ENCODE results near the gene SKP1. TPM values are rescaled to one million over a fixed set of nuclear protein-coding genes. Genes with fewer than 3 reads are reported as not detected.

SKP1 gene
- total RNA-seq, 3 donors from 2014 or later = 241 to 316 (median 281) TPM

- intact Hi-C loops (cut with DNase I, micrococcal nuclease) = no loop called here
- no peak for DNase-seq
- no peak for ATAC-seq
- H3K4me1 ChIP-seq (ENCODE audit: low read depth) = no peaks in the 10 kb centered on the region
- no peaks in the 10 kb centered on the region for H3K36me3 ChIP-seq (ENCODE audit: low read depth)
- H3K4me3 ChIP-seq = no peak overlapping the region
- no peaks in the 10 kb centered on the region for H3K9me3 ChIP-seq
- TF ChIP-seq CTCF (IDR thresholded peaks at IDR 0.05) = no peak
These were observed 25.0 kb downstream of the SKP1 start for GRCh38 chr5:134151723-134152122.

- Histone ChIP-seq H3K4me1 (ENCODE audit: low read depth) (no peaks in the 10 kb centered on the region), H3K4me3 (no peak overlapping the region), H3K36me3 (ENCODE audit: low read depth) (no peaks in the 10 kb centered on the region), H3K9me3 (no peaks in the 10 kb centered on the region)
- intact Hi-C loops (cut with DNase I, micrococcal nuclease) = loop anchor here (10.0 kb wide), 1 partner anchor 105 kb away; no protein-coding TSS in a partner anchor
- DNase-seq (no peak), ATAC-seq (no peak)
- no peak for TF ChIP-seq CTCF (IDR thresholded peaks at IDR 0.05)
These were observed 27.0 kb downstream of the SKP1 start for GRCh38 chr5:134149571-134150303.

GRCh38 chr5:134148986-134149539, 27.7 kb downstream of the SKP1 start:
- no peak for DNase-seq
- no peak overlapping the region for H3K4me3 ChIP-seq
- intact Hi-C loops (cut with DNase I, micrococcal nuclease) = loop anchor here (10.0 kb wide), 1 partner anchor 104 kb away; no protein-coding TSS in a partner anchor
- no peaks in the 10 kb centered on the region for H3K9me3 ChIP-seq
- H3K4me1 ChIP-seq (ENCODE audit: low read depth) = no peaks in the 10 kb centered on the region
- no peak for TF ChIP-seq CTCF (IDR thresholded peaks at IDR 0.05)
- no peaks in the 10 kb centered on the region for H3K36me3 ChIP-seq (ENCODE audit: low read depth)
- ATAC-seq = no peak

- intact Hi-C loops (cut with DNase I, micrococcal nuclease) = loop anchor here (10.0 kb wide), 1 partner anchor 104 kb away; no protein-coding TSS in a partner anchor
- H3K4me3 ChIP-seq = no peak overlapping the region
- H3K9me3 ChIP-seq = no peaks in the 10 kb centered on the region
- TF ChIP-seq CTCF (IDR thresholded peaks at IDR 0.05) = no peak
- no peak for ATAC-seq
- no peaks in the 10 kb centered on the region for H3K4me1 ChIP-seq (ENCODE audit: low read depth)
- DNase-seq = no peak
- H3K36me3 ChIP-seq (ENCODE audit: low read depth) = no peaks in the 10 kb centered on the region
These were observed 28.4 kb downstream of the SKP1 start for GRCh38 chr5:134148316-134148715.

- intact Hi-C loops (cut with DNase I, micrococcal nuclease) = loop anchor here (10.0 kb wide), 1 partner anchor 102 kb away; no protein-coding TSS in a partner anchor
- Histone ChIP-seq H3K4me1 (ENCODE audit: low read depth) (no peaks in the 10 kb centered on the region), H3K36me3 (ENCODE audit: low read depth) (no peaks in the 10 kb centered on the region), H3K4me3 (no peak overlapping the region), H3K9me3 (no peaks in the 10 kb centered on the region)
- ATAC-seq = no peak
- TF ChIP-seq CTCF (IDR thresholded peaks at IDR 0.05) = no peak
- no peak for DNase-seq
These were observed 29.9 kb downstream of the SKP1 start for GRCh38 chr5:134146651-134147518.

All from mucosa of descending colon (tissue), 3 donors.